Placental epithelial cell (primary cell): Measurements from ENCODE around the gene HM13. TPM values are rescaled to one million over a fixed set of nuclear protein-coding genes. Genes with fewer than 3 reads are reported as not detected.

Source experiments
- small RNA-seq: library from RNA; depleted of rRNA; stranded (forward); fragments of <200 nt; gene quantifications from one replicate; pipeline ENCODE3, GENCODE V24; 2012
- total RNA-seq: library from RNA; depleted of rRNA; stranded (reverse); fragments of >200 nt; gene quantifications from 2 replicates; pipeline ENCODE4 v1.2.3, GENCODE V29; 2012

HM13 gene, protein sequence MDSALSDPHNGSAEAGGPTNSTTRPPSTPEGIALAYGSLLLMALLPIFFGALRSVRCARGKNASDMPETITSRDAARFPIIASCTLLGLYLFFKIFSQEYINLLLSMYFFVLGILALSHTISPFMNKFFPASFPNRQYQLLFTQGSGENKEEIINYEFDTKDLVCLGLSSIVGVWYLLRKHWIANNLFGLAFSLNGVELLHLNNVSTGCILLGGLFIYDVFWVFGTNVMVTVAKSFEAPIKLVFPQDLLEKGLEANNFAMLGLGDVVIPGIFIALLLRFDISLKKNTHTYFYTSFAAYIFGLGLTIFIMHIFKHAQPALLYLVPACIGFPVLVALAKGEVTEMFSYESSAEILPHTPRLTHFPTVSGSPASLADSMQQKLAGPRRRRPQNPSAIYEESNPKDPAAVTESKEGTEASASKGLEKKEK
- total RNA-seq, result 74.2 and 94.0 TPM in 2 replicates

GRCh38 chr20:31514154-31515071 is at the start of gene HM13:
Gene HM13, plus strand, starts transcription at chr20:31514442. Its CDS starts 110 bp downstream, at chr20:31514552.

DNA sequence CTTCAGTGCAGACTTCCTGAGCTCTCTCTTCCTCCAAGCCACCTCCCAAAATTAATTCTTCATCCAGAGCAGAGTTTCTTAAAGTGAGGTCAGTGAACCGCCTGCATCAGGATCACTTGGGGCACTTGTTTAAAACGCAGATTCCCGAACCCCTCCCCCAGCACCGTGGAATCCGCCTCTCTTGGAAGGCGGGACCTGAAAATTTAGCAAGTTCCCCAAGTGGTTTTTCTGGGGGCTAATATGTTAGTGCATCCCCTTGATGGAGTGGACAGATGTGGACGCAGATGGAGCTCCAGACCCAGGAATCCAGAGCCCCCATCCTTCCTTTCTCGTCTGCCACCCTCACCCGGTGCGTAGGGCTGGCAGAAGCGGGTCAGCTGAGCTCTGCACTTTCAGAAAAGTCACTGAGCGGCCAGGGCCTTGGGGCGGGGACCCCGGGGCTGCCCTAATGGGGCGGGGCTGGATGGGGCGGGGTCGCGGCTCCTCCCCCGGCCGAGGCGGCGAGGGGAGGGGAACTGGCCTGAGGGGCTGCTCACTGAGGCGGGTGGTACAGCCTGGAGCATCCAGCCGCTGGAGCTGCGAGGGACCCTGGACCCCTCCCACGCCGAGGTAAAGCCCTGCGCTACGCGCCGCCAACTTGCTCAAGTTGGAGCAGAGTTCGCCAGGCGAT is 39.3 kb upstream of the HM13 start, which contains the start of the genes DEFB124 and REM1:
Gene DEFB124 (minus strand): TSS at position 370 of the 670 bp plus-strand sequence. CDS start 2,114 bp downstream, outside the sequence.
Gene REM1 (plus strand): TSS at position 531 of the 670 bp plus-strand sequence. CDS start 1,158 bp downstream, outside the sequence.

GRCh38 chr20:31605031-31605901 is 91.0 kb downstream of the HM13 start, which contains the start of gene ID1:
Gene ID1, plus strand, starts transcription at chr20:31605289. Its CDS starts 99 bp downstream, at chr20:31605388.

Small RNA genes lying within 50 kb of the gene (small RNA-seq; reads per million reads assigned to genes)
- not detected for gene MIR3193

Other genes starting within 250 kb of the HM13 start
- not detected in 2 replicates for gene DEFB116, start 205.9 kb upstream of the HM13 start, total RNA-seq
- gene DEFB118, start 145.8 kb upstream of the HM13 start, total RNA-seq, result not detected in 2 replicates
- gene DEFB119, start 123.9 kb upstream of the HM13 start, total RNA-seq, result not detected in 2 replicates
- not detected in 2 replicates for gene DEFB121, start 108.2 kb upstream of the HM13 start, total RNA-seq
- not detected in 2 replicates for gene DEFB123, start 73.8 kb upstream of the HM13 start, total RNA-seq
- gene DEFB124, start 39.3 kb upstream of the HM13 start, total RNA-seq, result not detected in 2 replicates
- not detected in 2 replicates for gene REM1, start 39.2 kb upstream of the HM13 start, total RNA-seq
- gene ID1, start 90.8 kb downstream of the HM13 start, total RNA-seq, result 2.3 and 2.4 TPM in 2 replicates
- not detected in 2 replicates for gene COX4I2, start 123.5 kb downstream of the HM13 start, total RNA-seq
- 73.4 and 115 TPM in 2 replicates for gene BCL2L1, start 208.4 kb downstream of the HM13 start, total RNA-seq
- gene TPX2, start 224.8 kb downstream of the HM13 start, total RNA-seq, result 11.4 and 26.5 TPM in 2 replicates